Gastroesophageal sphincter (tissue), 3 donors: ENCODE results near the gene TMEM165.

Source experiments
- POLR2A ChIP-seq, 2 donors: fragments of 450-650 bp; IDR thresholded peaks; one replicate each; pipeline ENCODE4 v1.6.1; 2017; ENCODE audit warnings: antibody characterized with exemption in 2 of 2, mild to moderate bottlenecking in 2 of 2, moderate library complexity in 1 of 2
- POLR2AphosphoS5 ChIP-seq: sonication (generic); formaldehyde crosslinking; IDR thresholded peaks from one replicate; pipeline ENCODE4 v1.6.1; 2017; ENCODE audit warnings: antibody characterized with exemption
- TF ChIP-seq, protein P1 (sequence below), 4 experiments: fragments of 200-600 bp in 2 of 4; fragments of 450-650 bp in 2 of 4; sonication (generic) in 1 of 4; IDR thresholded peaks; one replicate each; pipeline ENCODE4 v1.5.1; 2017 to 2019; ENCODE audit warnings: antibody characterized with exemption in 4 of 4, mild to moderate bottlenecking in 2 of 4, moderate library complexity in 2 of 4

- TF ChIP-seq, protein P1, sequence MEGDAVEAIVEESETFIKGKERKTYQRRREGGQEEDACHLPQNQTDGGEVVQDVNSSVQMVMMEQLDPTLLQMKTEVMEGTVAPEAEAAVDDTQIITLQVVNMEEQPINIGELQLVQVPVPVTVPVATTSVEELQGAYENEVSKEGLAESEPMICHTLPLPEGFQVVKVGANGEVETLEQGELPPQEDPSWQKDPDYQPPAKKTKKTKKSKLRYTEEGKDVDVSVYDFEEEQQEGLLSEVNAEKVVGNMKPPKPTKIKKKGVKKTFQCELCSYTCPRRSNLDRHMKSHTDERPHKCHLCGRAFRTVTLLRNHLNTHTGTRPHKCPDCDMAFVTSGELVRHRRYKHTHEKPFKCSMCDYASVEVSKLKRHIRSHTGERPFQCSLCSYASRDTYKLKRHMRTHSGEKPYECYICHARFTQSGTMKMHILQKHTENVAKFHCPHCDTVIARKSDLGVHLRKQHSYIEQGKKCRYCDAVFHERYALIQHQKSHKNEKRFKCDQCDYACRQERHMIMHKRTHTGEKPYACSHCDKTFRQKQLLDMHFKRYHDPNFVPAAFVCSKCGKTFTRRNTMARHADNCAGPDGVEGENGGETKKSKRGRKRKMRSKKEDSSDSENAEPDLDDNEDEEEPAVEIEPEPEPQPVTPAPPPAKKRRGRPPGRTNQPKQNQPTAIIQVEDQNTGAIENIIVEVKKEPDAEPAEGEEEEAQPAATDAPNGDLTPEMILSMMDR (IDR thresholded peaks at IDR 0.05) = no peak
- no peak for TF ChIP-seq POLR2A (IDR thresholded peaks at IDR 0.05)
- no peak for TF ChIP-seq POLR2AphosphoS5
These were observed 50.8 kb downstream of the TMEM165 start for GRCh38 chr4:55446578-55446922.
